Lower leg skin (tissue), 3 donors: ENCODE results near the gene SNAI1.

Source experiments
- POLR2A ChIP-seq, 2 donors: fragments of 450-650 bp; IDR thresholded peaks; one replicate each; pipeline ENCODE4 v1.6.1; 2016 to 2017; ENCODE audit warnings: antibody characterized with exemption in 2 of 2, mild to moderate bottlenecking in 1 of 2, moderate library complexity in 1 of 2
- TF ChIP-seq, protein P1 (sequence below), 3 donors: fragments of 450-650 bp; IDR thresholded peaks; one replicate each; pipeline ENCODE4 v1.5.1; 2016; ENCODE audit warnings: antibody characterized with exemption in 3 of 3, mild to moderate bottlenecking in 3 of 3, moderate library complexity in 2 of 3

DNA sequence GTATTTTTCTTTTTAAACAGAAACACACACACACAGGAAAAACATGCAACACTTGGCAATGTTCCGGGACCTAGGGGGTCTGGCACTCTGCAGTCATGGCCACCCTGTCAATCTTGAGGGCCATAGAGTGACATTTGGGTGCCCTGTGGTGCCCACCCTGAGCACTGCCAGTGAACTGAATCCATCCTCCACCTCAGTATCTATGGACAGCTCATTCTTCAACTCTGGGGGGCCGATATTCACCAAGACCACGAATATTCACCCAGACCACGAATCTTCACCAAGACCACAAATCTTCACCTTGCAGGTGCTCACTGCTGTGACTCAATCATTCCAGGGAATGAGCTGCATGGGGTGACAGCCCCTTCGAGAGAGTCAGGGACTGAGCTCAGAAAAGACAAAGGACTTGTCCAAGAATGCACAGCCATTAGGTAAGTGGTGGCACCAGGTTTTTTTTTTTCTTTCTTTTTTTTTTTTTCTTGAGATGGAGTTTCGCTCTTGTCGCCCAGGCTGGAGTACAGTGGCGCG is 19.1 kb downstream of the SNAI1 start:
- TF ChIP-seq POLR2A (IDR thresholded peaks at IDR 0.05), result no peak
- TF ChIP-seq, protein P1, sequence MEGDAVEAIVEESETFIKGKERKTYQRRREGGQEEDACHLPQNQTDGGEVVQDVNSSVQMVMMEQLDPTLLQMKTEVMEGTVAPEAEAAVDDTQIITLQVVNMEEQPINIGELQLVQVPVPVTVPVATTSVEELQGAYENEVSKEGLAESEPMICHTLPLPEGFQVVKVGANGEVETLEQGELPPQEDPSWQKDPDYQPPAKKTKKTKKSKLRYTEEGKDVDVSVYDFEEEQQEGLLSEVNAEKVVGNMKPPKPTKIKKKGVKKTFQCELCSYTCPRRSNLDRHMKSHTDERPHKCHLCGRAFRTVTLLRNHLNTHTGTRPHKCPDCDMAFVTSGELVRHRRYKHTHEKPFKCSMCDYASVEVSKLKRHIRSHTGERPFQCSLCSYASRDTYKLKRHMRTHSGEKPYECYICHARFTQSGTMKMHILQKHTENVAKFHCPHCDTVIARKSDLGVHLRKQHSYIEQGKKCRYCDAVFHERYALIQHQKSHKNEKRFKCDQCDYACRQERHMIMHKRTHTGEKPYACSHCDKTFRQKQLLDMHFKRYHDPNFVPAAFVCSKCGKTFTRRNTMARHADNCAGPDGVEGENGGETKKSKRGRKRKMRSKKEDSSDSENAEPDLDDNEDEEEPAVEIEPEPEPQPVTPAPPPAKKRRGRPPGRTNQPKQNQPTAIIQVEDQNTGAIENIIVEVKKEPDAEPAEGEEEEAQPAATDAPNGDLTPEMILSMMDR (IDR thresholded peaks at IDR 0.05), result no peak
